H9 (cell line): Measurements from ENCODE around the gene B3GLCT. TPM values are rescaled to one million over a fixed set of nuclear protein-coding genes. Genes with fewer than 3 reads are reported as not detected.

Source experiments
- DNase-seq: peaks from one replicate; pipeline ENCODE4 v3.0.0-alpha.2; 2017
- H2AFZ ChIP-seq: one replicate; pipeline ENCODE4 v1.6.1; 2013; ENCODE audit warnings: mild to moderate bottlenecking, low read length, control low read depth, moderate library complexity
- H2AK5ac ChIP-seq: 2 replicates; pipeline ENCODE4 v1.6.1; 2013; ENCODE audit warnings: low read length, control low read depth, mixed read lengths; ENCODE audit not compliant: insufficient read length
- H2BK120ac ChIP-seq: one replicate; pipeline ENCODE4 v1.6.1; 2013; ENCODE audit warnings: low read depth, mild to moderate bottlenecking, low read length, control low read depth, inconsistent platforms; ENCODE audit not compliant: poor library complexity, severe bottlenecking
- H2BK12ac ChIP-seq: 2 replicates; pipeline ENCODE4 v1.6.1; 2013; ENCODE audit warnings: low read length, control low read depth, mixed read lengths, low read depth; ENCODE audit not compliant: insufficient read length
- H2BK15ac ChIP-seq: 2 replicates; pipeline ENCODE4 v1.6.1; 2013; ENCODE audit warnings: low read depth, low read length, control low read depth
- H2BK20ac ChIP-seq: one replicate; pipeline ENCODE4 v1.6.1; 2013; ENCODE audit warnings: low read depth, mild to moderate bottlenecking, low read length, control low read depth, inconsistent platforms; ENCODE audit not compliant: poor library complexity, severe bottlenecking
- H2BK5ac ChIP-seq: 2 replicates; pipeline ENCODE4 v1.6.1; 2013; ENCODE audit warnings: low read length, control low read depth, mixed read lengths; ENCODE audit not compliant: insufficient read length
- H3K14ac ChIP-seq: 2 replicates; pipeline ENCODE4 v1.6.1; 2013; ENCODE audit warnings: low read length, control low read depth; ENCODE audit not compliant: insufficient read depth
- H3K18ac ChIP-seq: 2 replicates; pipeline ENCODE4 v1.6.1; 2013; ENCODE audit warnings: low read depth, mild to moderate bottlenecking, mixed read lengths, low read length, control low read depth; ENCODE audit not compliant: insufficient read length
- H3K23ac ChIP-seq: 2 replicates; pipeline ENCODE4 v1.6.1; 2013; ENCODE audit warnings: low read length, control low read depth, mixed read lengths, low read depth; ENCODE audit not compliant: insufficient read length
- H3K23me2 ChIP-seq: 2 replicates; pipeline ENCODE4 v1.6.1; 2013; ENCODE audit warnings: low read depth, mild to moderate bottlenecking, mixed read lengths, low read length, control low read depth; ENCODE audit not compliant: insufficient read length, poor library complexity, severe bottlenecking
- H3K27ac ChIP-seq: 2 replicates; pipeline ENCODE4 v1.5.1; 2013; ENCODE audit warnings: low read length, control low read depth, mixed read lengths, low read depth; ENCODE audit not compliant: insufficient read length
- H3K27me3 ChIP-seq: 2 replicates; pipeline ENCODE4 v1.6.1; 2013; ENCODE audit warnings: low read length, control low read depth, inconsistent platforms; ENCODE audit not compliant: insufficient read depth
- H3K4ac ChIP-seq: 2 replicates; pipeline ENCODE4 v1.6.1; 2013; ENCODE audit warnings: low read depth, mild to moderate bottlenecking, control low read depth, inconsistent platforms, low read length, moderate library complexity
- H3K4me1 ChIP-seq: 2 replicates; pipeline ENCODE4 v1.6.1; 2013; ENCODE audit warnings: low read length, control low read depth, inconsistent platforms; ENCODE audit not compliant: insufficient read depth
- H3K4me2 ChIP-seq: 2 replicates; pipeline ENCODE4 v1.6.1; 2013; ENCODE audit warnings: low read length, control low read depth, mixed read lengths; ENCODE audit not compliant: insufficient read length, insufficient read depth
- H3K56ac ChIP-seq: 2 replicates; pipeline ENCODE4 v1.6.1; 2013; ENCODE audit warnings: low read depth, mild to moderate bottlenecking, mixed read lengths, low read length, control low read depth; ENCODE audit not compliant: insufficient read length
- H3K79me1 ChIP-seq: 2 replicates; pipeline ENCODE4 v1.6.1; 2013; ENCODE audit warnings: low read depth, mild to moderate bottlenecking, moderate library complexity, low read length, control low read depth, inconsistent platforms; ENCODE audit not compliant: insufficient read depth, poor library complexity, severe bottlenecking
- H3K79me2 ChIP-seq: 2 replicates; pipeline ENCODE4 v1.6.1; 2013; ENCODE audit warnings: low read length, control low read depth, inconsistent platforms; ENCODE audit not compliant: insufficient read depth
- H3K9ac ChIP-seq: 2 replicates; pipeline ENCODE4 v1.6.1; 2013; ENCODE audit warnings: low read length, control low read depth, mixed read lengths; ENCODE audit not compliant: insufficient read length; ENCODE audit errors: extremely low read depth
- H3K9me3 ChIP-seq: one replicate; pipeline ENCODE4 v1.6.1; 2013; ENCODE audit warnings: low read depth, low read length, inconsistent platforms; ENCODE audit not compliant: control insufficient read depth
- H3T11ph ChIP-seq: one replicate; pipeline ENCODE4 v1.6.1; 2013; ENCODE audit warnings: mild to moderate bottlenecking, low read length, control low read depth, inconsistent platforms
- H4K20me1 ChIP-seq: one replicate; pipeline ENCODE4 v1.6.1; 2013; ENCODE audit not compliant: control insufficient read depth, insufficient read length, insufficient read depth
- H4K5ac ChIP-seq: 2 replicates; pipeline ENCODE4 v1.6.1; 2013; ENCODE audit warnings: low read depth, mild to moderate bottlenecking, mixed read lengths, low read length, control low read depth; ENCODE audit not compliant: insufficient read length
- H4K8ac ChIP-seq: replicated peaks from 2 replicates; pipeline ENCODE4 v1.6.1; 2013; ENCODE audit warnings: low read length, control low read depth, mixed read lengths, low read depth; ENCODE audit not compliant: insufficient read length
- H4K91ac ChIP-seq: 2 replicates; pipeline ENCODE4 v1.6.1; 2013; ENCODE audit warnings: low read depth, mild to moderate bottlenecking, moderate library complexity, mixed read lengths, low read length, control low read depth; ENCODE audit not compliant: insufficient read length
- H3K27ac Mint-ChIP-seq, 3 experiments: 2 replicates in 2 of 3; 3 replicates in 1 of 3; pipeline ENCODE4 v1.8.0; 2020 to 2021; ENCODE audit warnings: mixed read lengths in 3 of 3, mild to moderate bottlenecking in 1 of 3, moderate library complexity in 1 of 3
- H3K27me3 Mint-ChIP-seq: 2 replicates; pipeline ENCODE4 v1.8.0; 2021; ENCODE audit warnings: low read depth, mild to moderate bottlenecking, moderate library complexity, mixed read lengths
- H3K36me3 Mint-ChIP-seq, 3 experiments: 2 replicates in 2 of 3; 3 replicates in 1 of 3; pipeline ENCODE4 v1.8.0; 2020 to 2021; ENCODE audit warnings: low read depth in 3 of 3, mixed read lengths in 3 of 3; ENCODE audit not compliant: insufficient read depth in 1 of 3
- H3K4me1 Mint-ChIP-seq, 2 experiments: 2 replicates each; pipeline ENCODE4 v1.8.0; 2020; ENCODE audit warnings: mixed read lengths in 2 of 2
- H3K4me3 Mint-ChIP-seq, 2 experiments: 2 replicates in 1 of 2; 3 replicates in 1 of 2; pipeline ENCODE4 v1.8.0; 2020 to 2021; ENCODE audit warnings: mild to moderate bottlenecking in 2 of 2, mixed read lengths in 2 of 2, moderate library complexity in 1 of 2
- H3K9me3 Mint-ChIP-seq, 2 experiments: 2 replicates in 1 of 2; 3 replicates in 1 of 2; pipeline ENCODE4 v1.8.0; 2020; ENCODE audit warnings: mild to moderate bottlenecking in 2 of 2, mixed read lengths in 2 of 2, moderate library complexity in 1 of 2
- CTCF ChIP-seq: fragments of 200-600 bp; sonication (generic); conservative IDR thresholded peaks from 3 replicates; pipeline ENCODE4 v1.8.0; 2021; ENCODE audit warnings: antibody characterized with exemption, mild to moderate bottlenecking
- total RNA-seq: library from RNA; stranded (reverse); gene quantifications from 2 replicates; pipeline ENCODE4 v1.2.1, GENCODE V29; 2021

B3GLCT gene
- total RNA-seq, 1 experiment from 2014 or later, result 5.4 TPM

DNA sequence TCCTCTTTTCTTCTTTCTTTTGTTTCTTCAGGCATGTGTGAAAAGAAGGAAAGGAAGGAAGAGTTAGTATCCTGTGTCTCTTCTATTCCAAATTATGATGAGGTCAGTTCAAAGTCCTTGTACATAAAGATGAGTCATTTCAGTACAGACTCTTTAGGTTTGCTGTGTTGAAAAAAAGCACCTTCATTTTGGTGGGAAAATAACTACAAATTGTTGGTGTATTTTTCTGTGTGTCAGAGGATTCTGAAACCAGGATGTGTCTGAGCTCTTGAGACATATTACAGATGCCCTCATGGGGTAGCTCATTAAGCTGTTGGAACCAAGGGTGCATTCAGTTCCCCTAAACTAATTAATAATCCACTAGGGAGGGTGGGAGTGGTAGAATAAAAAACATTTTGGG, 32.3 kb upstream of the B3GLCT start:
- H2BK15ac ChIP-seq, result no peak overlapping the region
- H3K23me2 ChIP-seq, result no peaks in the 10 kb centered on the region
- no peak overlapping the region for H3T11ph ChIP-seq
- no peak overlapping the region for H3K56ac ChIP-seq
- 0 out of 2 replicates have a peak, but pooled peaks cover 4% of the 10 kb centered on the region for H3K4me1 ChIP-seq
- H4K91ac ChIP-seq, result no peak overlapping the region
- Mint-ChIP-seq H3K27me3 (no peaks in the 10 kb centered on the region), H3K27ac (no peak overlapping the region), H3K9me3 (no peaks in the 10 kb centered on the region), H3K36me3 (no peaks in the 10 kb centered on the region; a peak in 1 of 7 replicates), H3K4me3 (no peak overlapping the region), H3K4me1 (peaks cover 9 to 14% of the 10 kb centered on the region in 2 experiments)
- H2AFZ ChIP-seq, result no peak overlapping the region
- no peaks in the 10 kb centered on the region for H3K79me2 ChIP-seq
- no peak overlapping the region for H2BK120ac ChIP-seq
- H4K20me1 ChIP-seq, result no peaks in the 10 kb centered on the region
- TF ChIP-seq CTCF, result no peak
- H4K5ac ChIP-seq, result no peak overlapping the region
- H3K27ac ChIP-seq, result no peak overlapping the region
- no peak overlapping the region for H3K4ac ChIP-seq
- H3K9me3 ChIP-seq, result no peaks in the 10 kb centered on the region
- no peak overlapping the region for H2BK20ac ChIP-seq
- no peak overlapping the region for H3K9ac ChIP-seq
- no peak overlapping the region for H2AK5ac ChIP-seq
- H4K8ac ChIP-seq, result no peak overlapping the region
- no peaks in the 10 kb centered on the region for H3K27me3 ChIP-seq
- no peak overlapping the region for H3K14ac ChIP-seq
- no peak overlapping the region for H2BK5ac ChIP-seq
- no peak overlapping the region for H3K4me2 ChIP-seq
- no peak for DNase-seq
- H3K23ac ChIP-seq, result no peak overlapping the region
- H2BK12ac ChIP-seq, result no peak overlapping the region
- no peak overlapping the region for H3K18ac ChIP-seq
- H3K79me1 ChIP-seq, result no peaks in the 10 kb centered on the region
